Esophagus (tissue), 2 donors: ENCODE results near the gene ARMC8. TPM values are rescaled to one million over a fixed set of nuclear protein-coding genes. Genes with fewer than 3 reads are reported as not detected.

Experiments used
- H3K27ac ChIP-seq, 2 donors: one replicate each; pipeline ENCODE4 v1.5.1; 2013; ENCODE audit warnings: low read depth in 2 of 2, mild to moderate bottlenecking in 2 of 2, inconsistent platforms in 1 of 2, low read length in 1 of 2, moderate library complexity in 1 of 2
- H3K27me3 ChIP-seq, 2 donors: one replicate each; pipeline ENCODE4 v1.6.1; 2013; ENCODE audit warnings: low read length in 2 of 2, control low read depth in 1 of 2, mild to moderate bottlenecking in 1 of 2; ENCODE audit not compliant: insufficient read depth in 2 of 2, control insufficient read depth in 1 of 2
- H3K36me3 ChIP-seq, 2 donors: one replicate each; pipeline ENCODE4 v1.6.1; 2013; ENCODE audit warnings: low read length in 1 of 2; ENCODE audit not compliant: control insufficient read depth in 2 of 2, insufficient read depth in 2 of 2
- H3K4me1 ChIP-seq, 2 donors: one replicate each; pipeline ENCODE4 v1.6.1; 2013; ENCODE audit warnings: low read length in 1 of 2; ENCODE audit not compliant: control insufficient read depth in 2 of 2, insufficient read depth in 2 of 2
- H3K4me3 ChIP-seq, 2 donors: one replicate each; pipeline ENCODE4 v1.5.1; 2013; ENCODE audit warnings: low read length in 2 of 2, mild to moderate bottlenecking in 2 of 2, low read depth in 1 of 2, moderate library complexity in 1 of 2
- H3K9me3 ChIP-seq, 2 donors: one replicate each; pipeline ENCODE4 v1.6.1; 2013; ENCODE audit warnings: mild to moderate bottlenecking in 2 of 2, low read depth in 1 of 2, low read length in 1 of 2, moderate library complexity in 1 of 2; ENCODE audit not compliant: control insufficient read depth in 2 of 2, insufficient read depth in 1 of 2
- WGBS, 2 donors: extraction: QIAGEN DNeasy Blood & Tissue Kit; methylation state at CpG; one replicate each; pipeline ENCODE4 v1.1.7; 2013; 5-methylcytosine and 5-hydroxymethylcytosine counted together
- polyA plus RNA-seq, 2 donors: library from polyadenylated mRNA; stranded (reverse); fragments of 200-250 nt; gene quantifications; one replicate each; pipeline ENCODE4 v1.2.3, GENCODE V29; 2013
- donor health status: healthy with polysubstance abuse.
- donor health status: Bipolar disorder and iron deficiency.

ARMC8 gene
- polyA plus RNA-seq, 2 donors = 10.5 to 14.5 TPM

- Histone ChIP-seq H3K4me1 (no peaks in the 10 kb centered on the region), H3K9me3 (no peaks in the 10 kb centered on the region), H3K27ac (peak overlapping the region in 1 of 2 donors; percentile 93), H3K27me3 (no peaks in the 10 kb centered on the region), H3K4me3 (peak overlapping the region; percentile 91 to 93), H3K36me3 (no peaks in the 10 kb centered on the region)
- WGBS, 2 donors = 48 to 50% methylated on average over 13 of the region's 13 CpGs
Measured at GRCh38 chr3:138173769-138174420, 13.2 kb upstream of the ARMC8 start.

DNA sequence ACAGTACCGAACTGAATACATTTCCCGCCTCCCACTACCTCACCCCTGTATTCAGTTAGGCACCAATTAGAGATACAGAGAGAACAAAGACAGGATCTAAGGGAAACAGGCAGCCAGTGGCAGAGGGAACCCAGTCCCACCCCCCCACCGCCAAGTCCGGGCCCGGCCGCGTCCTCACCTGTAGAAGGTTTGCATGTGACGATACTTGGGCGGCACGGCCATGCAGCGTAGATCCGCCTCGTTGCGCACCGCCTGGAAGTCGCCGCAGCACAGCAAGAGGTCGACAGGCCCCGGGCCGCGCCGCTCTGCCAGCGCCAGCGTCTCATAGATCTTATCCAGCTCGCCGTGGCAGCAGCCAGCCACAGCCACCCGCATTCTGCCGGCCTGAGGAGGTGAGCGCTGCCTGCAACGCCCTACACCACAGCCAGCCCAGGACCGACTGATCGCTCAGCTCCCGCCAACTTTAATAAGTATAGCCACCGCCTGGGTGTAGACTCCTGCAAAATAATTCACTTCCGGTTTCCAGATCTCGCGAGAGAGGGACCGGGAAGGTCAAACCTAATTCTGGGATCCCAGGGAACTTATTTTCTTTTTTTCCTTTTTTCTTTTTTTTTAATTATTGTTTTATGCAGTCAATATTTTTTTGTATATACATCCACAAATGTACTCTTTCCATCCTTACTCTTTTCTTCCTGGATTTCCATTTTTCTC lies 12.5 kb upstream of the ARMC8 start, which contains the start of gene DBR1:
DBR1 (minus strand) TSS at position 501 of the 711 bp plus-strand sequence; CDS start at position 375, 126 bp downstream.
- Histone ChIP-seq H3K27ac (peak within 1 kb of the TSS; percentile 91 to 93), H3K36me3 (no peaks in the 10 kb centered on the region), H3K4me3 (peak within 1 kb of the TSS; percentile 91 to 93), H3K27me3 (no peaks in the 10 kb centered on the region), H3K4me1 (no peaks in the 10 kb centered on the region), H3K9me3 (no peaks in the 10 kb centered on the region)
- WGBS, 2 donors = 0% methylated on average over 38 of the region's 38 CpGs

DNA sequence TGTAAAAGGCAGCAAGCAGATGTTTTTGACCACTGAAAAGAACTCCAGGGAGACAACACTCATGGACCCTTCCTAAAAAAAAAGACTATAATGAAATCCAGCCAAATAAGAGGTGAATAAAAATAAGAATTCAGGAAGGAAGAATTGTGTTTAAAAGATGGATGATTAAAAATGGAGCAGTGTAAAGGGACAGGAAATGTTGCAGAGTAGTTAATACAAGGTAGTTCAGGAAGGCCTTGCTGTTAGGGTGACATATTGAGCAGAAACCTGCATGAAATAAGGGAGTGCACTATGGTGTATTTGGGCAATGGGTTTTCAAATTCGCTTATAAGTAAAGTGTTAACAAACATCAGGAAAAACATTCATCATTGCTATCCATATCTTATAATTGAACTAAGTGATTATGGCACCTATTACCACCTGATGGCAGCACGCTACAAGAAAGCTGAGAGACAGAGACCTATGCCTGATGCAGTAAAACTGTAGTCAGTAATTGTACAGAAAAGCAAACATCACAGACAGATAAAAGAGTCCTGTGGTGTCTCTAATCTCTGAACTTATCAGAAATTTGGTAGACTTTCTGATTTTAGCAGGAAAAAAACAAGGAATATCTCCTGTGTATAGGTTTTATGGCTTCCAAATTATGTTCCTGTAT lies 6.6 kb upstream of the ARMC8 start:
- Histone ChIP-seq H3K27ac (no peak overlapping the region), H3K36me3 (no peaks in the 10 kb centered on the region), H3K4me3 (no peak overlapping the region), H3K27me3 (no peaks in the 10 kb centered on the region), H3K4me1 (no peaks in the 10 kb centered on the region), H3K9me3 (no peaks in the 10 kb centered on the region)
- WGBS, 2 donors = 5 to 8% methylated on average over 2 of the region's 2 CpGs

DNA sequence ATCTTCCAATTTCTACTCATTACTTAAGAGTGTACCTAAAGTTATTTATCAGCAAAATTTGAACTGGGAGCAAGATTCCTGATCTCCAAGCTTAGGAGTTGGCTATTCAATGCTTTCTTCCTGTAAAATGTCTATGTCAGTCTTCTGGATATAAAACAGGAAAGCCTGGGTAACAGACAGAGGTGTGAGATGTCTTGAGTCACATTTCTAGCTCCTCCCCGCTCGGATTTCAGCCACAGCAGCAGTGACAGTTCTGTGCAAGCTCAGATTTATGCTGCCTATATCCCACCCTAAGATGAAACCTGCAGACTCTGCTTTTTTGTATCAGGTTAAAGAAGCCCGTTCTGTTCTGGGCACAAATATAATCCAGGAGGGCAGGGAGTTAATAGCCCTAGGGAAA lies 2.1 kb upstream of the ARMC8 start:
- Histone ChIP-seq H3K36me3 (no peaks in the 10 kb centered on the region), H3K4me1 (peaks cover 0 to 4% of the 10 kb centered on the region in 2 donors), H3K4me3 (no peak overlapping the region), H3K9me3 (no peaks in the 10 kb centered on the region), H3K27ac (no peak overlapping the region), H3K27me3 (no peaks in the 10 kb centered on the region)
- WGBS, 2 donors = 52 to 59% methylated on average over 3 of the region's 3 CpGs

- H3K4me1 ChIP-seq = peaks cover 0 to 4% of the 10 kb centered on the region in 2 donors
- peak overlapping the region in 1 of 2 donors; percentile 87 for H3K4me3 ChIP-seq
- H3K9me3 ChIP-seq = no peaks in the 10 kb centered on the region
- WGBS, 2 donors = 60 to 62% methylated on average over 2 of the region's 2 CpGs
- H3K36me3 ChIP-seq = no peaks in the 10 kb centered on the region
- H3K27ac ChIP-seq = no peak overlapping the region
- H3K27me3 ChIP-seq = no peaks in the 10 kb centered on the region
Measured at GRCh38 chr3:138186221-138186620, 880 bp upstream of the ARMC8 start.

DNA sequence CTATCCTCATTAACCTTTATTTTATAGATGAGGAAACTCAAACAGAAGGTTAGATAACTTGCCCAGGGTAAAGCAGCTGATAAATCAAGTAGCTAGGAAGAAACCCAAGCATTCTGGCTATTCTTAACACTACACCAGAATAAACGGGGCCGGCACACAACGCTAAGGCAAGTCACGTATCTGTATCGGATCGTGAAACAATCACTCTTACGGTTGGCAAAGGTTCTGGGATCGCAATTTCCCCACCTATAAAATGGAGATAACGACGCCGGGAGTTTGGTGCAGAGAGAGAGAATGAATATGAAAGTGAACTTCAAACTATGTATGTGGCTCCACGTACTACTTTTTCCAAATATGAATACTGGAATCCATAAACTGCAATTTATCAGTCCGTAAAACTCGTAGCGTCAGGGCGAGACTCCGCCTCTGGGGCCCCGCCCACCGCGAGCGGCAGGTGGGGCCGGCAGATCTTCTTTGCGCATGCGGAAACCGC lies 252 bp upstream of the ARMC8 start:
- peak overlapping the region; percentile 95 to 97 for H3K27ac ChIP-seq
- WGBS, 2 donors = 1% methylated on average over 25 of the region's 25 CpGs

DNA sequence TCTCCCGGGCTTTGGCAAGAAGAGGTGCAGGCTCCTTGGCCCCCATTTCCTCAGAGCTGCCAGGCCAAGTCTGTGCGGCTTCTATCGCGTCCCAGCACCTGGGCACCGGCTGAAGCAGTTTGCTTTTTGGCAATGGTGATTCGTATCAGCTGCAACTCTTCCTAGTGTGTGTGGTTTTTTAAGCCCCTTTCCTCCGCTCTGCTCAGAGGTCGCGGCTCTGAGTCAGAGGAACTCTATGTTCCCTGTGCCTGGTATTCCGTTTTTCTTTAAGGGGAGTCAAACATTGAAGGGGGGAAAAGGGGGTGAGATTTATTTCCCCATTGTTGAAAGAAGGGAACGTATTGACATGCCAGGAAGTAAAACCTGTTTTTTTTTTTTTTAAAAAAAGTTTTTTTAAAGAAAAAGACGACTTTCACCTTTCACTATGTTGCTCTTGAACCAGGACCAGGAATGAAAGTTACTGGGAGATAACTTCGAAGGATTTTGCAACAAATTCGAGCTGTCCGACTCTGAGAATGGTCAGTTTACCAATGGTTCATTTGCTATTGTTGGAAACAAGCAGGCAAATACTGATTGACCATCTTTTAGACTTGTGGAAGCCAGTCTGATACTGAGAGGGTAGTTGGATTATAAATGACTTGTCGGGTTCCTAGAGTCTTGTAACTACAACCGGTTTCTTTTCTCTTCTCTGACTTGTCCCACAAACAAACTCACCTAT lies 1.1 kb downstream of the ARMC8 start:
- Histone ChIP-seq H3K4me1 (peaks cover 0 to 4% of the 10 kb centered on the region in 2 donors), H3K4me3 (peak overlapping the region; percentile 87 to 95), H3K27me3 (no peaks in the 10 kb centered on the region), H3K9me3 (no peaks in the 10 kb centered on the region), H3K27ac (peak overlapping the region; percentile 95 to 97), H3K36me3 (no peaks in the 10 kb centered on the region)
- 3 to 5% methylated on average over 17 of the region's 17 CpGs for WGBS, 2 donors

More for the DNA sequence above, 252 bp upstream of the ARMC8 start:
- Histone ChIP-seq H3K27me3 (no peaks in the 10 kb centered on the region), H3K4me1 (peaks cover 0 to 4% of the 10 kb centered on the region in 2 donors), H3K4me3 (peak overlapping the region; percentile 87 to 95), H3K36me3 (no peaks in the 10 kb centered on the region), H3K9me3 (no peaks in the 10 kb centered on the region)

DNA sequence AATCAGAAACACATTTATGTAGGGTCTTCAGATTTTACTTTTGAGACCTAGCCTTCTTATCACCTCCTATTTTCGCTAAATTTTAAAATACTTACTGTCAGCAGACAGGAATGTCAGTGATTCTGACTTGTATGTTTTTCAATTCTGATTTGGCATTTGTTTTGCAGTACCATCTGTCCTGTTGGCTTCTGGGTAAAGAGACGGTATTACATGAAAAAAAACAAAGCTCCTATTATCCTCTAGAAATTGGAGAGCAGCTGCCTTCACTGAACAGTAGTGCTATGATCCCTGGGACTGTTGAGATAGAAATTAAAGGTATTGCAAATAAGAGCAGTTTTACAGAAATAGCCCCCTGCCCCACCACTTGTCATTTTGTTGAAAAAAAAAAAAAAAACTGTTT lies 8.4 kb downstream of the ARMC8 start:
- Histone ChIP-seq H3K4me3 (no peak overlapping the region), H3K27me3 (no peaks in the 10 kb centered on the region), H3K4me1 (no peaks in the 10 kb centered on the region), H3K9me3 (no peaks in the 10 kb centered on the region), H3K36me3 (no peaks in the 10 kb centered on the region), H3K27ac (no peak overlapping the region)
- WGBS, 2 donors = 72 to 80% methylated on average over 2 of the region's 2 CpGs

- H3K4me1 ChIP-seq = no peaks in the 10 kb centered on the region
- H3K9me3 ChIP-seq = no peaks in the 10 kb centered on the region
- WGBS, 2 donors = 78 to 90% methylated on average over 2 of the region's 2 CpGs
- H3K27me3 ChIP-seq = no peaks in the 10 kb centered on the region
- no peaks in the 10 kb centered on the region for H3K36me3 ChIP-seq
- no peak overlapping the region for H3K4me3 ChIP-seq
- no peak overlapping the region for H3K27ac ChIP-seq
Measured at GRCh38 chr3:138196023-138196422, 8.9 kb downstream of the ARMC8 start.
